HepG2 (cell line): ENCODE data around the gene KDM5C.

ENCODE experiments used
- ATF7-NPFF ChIP-seq: sonication (generic); formaldehyde crosslinking; IDR thresholded peaks from 2 replicates; pipeline ENCODE4 v1.8.1; 2023; ENCODE audit warnings: mild to moderate bottlenecking, low read depth, missing genetic modification reagents, moderate library complexity
- EZH2 ChIP-seq: conservative IDR thresholded peaks from 2 replicates; pipeline ENCODE4 v1.6.1; 2012; ENCODE audit warnings: mild to moderate bottlenecking, low read depth, low read length, moderate library complexity
- PHF20 ChIP-seq: sonication (generic); formaldehyde crosslinking; IDR thresholded peaks from 2 replicates; pipeline ENCODE4 v1.5.0; 2020; ENCODE audit warnings: mild to moderate bottlenecking, missing genetic modification reagents
- REXO4 ChIP-seq: sonication (generic); formaldehyde crosslinking; IDR thresholded peaks from 2 replicates; pipeline ENCODE4 v1.8.0; 2022; ENCODE audit warnings: missing genetic modification reagents, mild to moderate bottlenecking, borderline replicate concordance
- RXRA ChIP-seq: sonication (generic); formaldehyde crosslinking; IDR thresholded peaks from 2 replicates; pipeline ENCODE4 v1.5.1; 2020; ENCODE audit warnings: missing genetic modification reagents
- TF ChIP-seq, protein P1 (sequence below): sonication (generic); formaldehyde crosslinking; IDR thresholded peaks from 2 replicates; pipeline ENCODE4 v1.5.1; 2020; ENCODE audit warnings: missing genetic modification reagents, mild to moderate bottlenecking, borderline replicate concordance
- TF ChIP-seq, protein P2 (sequence below): fragments of 450-650 bp; IDR thresholded peaks from 2 replicates; pipeline ENCODE4 v1.6.1; 2017; ENCODE audit warnings: mild to moderate bottlenecking
- TF ChIP-seq, protein P3 (sequence below): sonication (generic); formaldehyde crosslinking; IDR thresholded peaks from 2 replicates; pipeline ENCODE4 v1.5.1; 2020; ENCODE audit warnings: mild to moderate bottlenecking, missing genetic modification reagents, moderate library complexity

DNA sequence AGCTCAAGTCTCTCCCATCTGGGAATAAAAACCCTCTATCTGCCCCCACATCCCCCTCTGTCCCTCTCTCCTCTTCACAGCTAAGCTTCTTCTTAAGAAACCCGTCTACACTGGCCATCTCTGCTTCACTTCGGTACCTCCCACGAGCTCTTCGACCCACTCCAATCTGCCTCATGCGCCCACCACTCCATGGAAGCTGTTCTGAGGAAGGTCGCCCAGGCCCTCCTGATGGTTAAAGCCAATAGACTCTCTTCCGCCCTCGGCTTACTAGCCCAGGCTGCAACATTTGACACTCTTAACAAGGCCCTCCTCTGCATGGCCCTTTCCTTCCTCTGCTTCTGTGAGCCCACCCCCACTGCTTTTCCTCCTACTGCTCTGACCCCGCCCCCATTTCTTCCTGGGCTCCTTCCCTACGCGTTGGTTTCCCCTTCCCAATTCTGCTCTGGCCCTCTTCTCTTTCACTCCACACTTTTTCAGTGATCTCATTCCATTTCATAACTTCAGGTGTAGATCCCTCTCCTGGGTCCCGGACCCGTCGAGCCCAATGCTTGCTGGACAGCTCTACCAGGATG is 44.6 kb upstream of the KDM5C start:
- TF ChIP-seq, protein P1, sequence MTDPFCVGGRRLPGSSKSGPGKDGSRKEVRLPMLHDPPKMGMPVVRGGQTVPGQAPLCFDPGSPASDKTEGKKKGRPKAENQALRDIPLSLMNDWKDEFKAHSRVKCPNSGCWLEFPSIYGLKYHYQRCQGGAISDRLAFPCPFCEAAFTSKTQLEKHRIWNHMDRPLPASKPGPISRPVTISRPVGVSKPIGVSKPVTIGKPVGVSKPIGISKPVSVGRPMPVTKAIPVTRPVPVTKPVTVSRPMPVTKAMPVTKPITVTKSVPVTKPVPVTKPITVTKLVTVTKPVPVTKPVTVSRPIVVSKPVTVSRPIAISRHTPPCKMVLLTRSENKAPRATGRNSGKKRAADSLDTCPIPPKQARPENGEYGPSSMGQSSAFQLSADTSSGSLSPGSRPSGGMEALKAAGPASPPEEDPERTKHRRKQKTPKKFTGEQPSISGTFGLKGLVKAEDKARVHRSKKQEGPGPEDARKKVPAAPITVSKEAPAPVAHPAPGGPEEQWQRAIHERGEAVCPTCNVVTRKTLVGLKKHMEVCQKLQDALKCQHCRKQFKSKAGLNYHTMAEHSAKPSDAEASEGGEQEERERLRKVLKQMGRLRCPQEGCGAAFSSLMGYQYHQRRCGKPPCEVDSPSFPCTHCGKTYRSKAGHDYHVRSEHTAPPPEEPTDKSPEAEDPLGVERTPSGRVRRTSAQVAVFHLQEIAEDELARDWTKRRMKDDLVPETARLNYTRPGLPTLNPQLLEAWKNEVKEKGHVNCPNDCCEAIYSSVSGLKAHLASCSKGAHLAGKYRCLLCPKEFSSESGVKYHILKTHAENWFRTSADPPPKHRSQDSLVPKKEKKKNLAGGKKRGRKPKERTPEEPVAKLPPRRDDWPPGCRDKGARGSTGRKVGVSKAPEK (CRISPR knock-in tag) = no peak
- TF ChIP-seq, protein P2, sequence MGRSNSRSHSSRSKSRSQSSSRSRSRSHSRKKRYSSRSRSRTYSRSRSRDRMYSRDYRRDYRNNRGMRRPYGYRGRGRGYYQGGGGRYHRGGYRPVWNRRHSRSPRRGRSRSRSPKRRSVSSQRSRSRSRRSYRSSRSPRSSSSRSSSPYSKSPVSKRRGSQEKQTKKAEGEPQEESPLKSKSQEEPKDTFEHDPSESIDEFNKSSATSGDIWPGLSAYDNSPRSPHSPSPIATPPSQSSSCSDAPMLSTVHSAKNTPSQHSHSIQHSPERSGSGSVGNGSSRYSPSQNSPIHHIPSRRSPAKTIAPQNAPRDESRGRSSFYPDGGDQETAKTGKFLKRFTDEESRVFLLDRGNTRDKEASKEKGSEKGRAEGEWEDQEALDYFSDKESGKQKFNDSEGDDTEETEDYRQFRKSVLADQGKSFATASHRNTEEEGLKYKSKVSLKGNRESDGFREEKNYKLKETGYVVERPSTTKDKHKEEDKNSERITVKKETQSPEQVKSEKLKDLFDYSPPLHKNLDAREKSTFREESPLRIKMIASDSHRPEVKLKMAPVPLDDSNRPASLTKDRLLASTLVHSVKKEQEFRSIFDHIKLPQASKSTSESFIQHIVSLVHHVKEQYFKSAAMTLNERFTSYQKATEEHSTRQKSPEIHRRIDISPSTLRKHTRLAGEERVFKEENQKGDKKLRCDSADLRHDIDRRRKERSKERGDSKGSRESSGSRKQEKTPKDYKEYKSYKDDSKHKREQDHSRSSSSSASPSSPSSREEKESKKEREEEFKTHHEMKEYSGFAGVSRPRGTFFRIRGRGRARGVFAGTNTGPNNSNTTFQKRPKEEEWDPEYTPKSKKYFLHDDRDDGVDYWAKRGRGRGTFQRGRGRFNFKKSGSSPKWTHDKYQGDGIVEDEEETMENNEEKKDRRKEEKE = no peak
- TF ChIP-seq ATF7-NPFF (CRISPR knock-in tag) = no peak
- TF ChIP-seq EZH2 = no peak
- TF ChIP-seq RXRA (CRISPR knock-in tag) = no peak
- TF ChIP-seq PHF20 = no peak
- TF ChIP-seq REXO4 = no peak
- TF ChIP-seq, protein P3, sequence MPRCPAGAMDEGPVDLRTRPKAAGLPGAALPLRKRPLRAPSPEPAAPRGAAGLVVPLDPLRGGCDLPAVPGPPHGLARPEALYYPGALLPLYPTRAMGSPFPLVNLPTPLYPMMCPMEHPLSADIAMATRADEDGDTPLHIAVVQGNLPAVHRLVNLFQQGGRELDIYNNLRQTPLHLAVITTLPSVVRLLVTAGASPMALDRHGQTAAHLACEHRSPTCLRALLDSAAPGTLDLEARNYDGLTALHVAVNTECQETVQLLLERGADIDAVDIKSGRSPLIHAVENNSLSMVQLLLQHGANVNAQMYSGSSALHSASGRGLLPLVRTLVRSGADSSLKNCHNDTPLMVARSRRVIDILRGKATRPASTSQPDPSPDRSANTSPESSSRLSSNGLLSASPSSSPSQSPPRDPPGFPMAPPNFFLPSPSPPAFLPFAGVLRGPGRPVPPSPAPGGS (CRISPR knock-in tag) = no peak
